MCF 10A (cell line): Measurements from ENCODE around the gene CNN2. TPM values are rescaled to one million over a fixed set of nuclear protein-coding genes. Genes with fewer than 3 reads are reported as not detected.

ENCODE experiments used
- BruUV-seq: library from RNA; stranded (reverse); fragments of 400-500 nt; replicated peaks from 2 replicates; lab custom pipeline; 2021; lab: Mats Ljungman, UMichigan
- CTCF ChIA-PET: fragments of 300-600 bp; sonication (Branson Sonifier 250); formaldehyde crosslinking; extraction: SDS; loops from one replicate; lab custom pipeline; 2021; ENCODE audit warnings: antibody characterized with exemption, inconsistent platforms; lab: Yijun Ruan, JAX
- POLR2A ChIA-PET: fragments of 300-600, 350-650 bp; sonication (Branson Sonifier 250); formaldehyde crosslinking; extraction: SDS; loops from one replicate; lab custom pipeline; 2020; ENCODE audit warnings: antibody characterized with exemption, inconsistent platforms; lab: Yijun Ruan, JAX
- DNase-seq: peaks from one replicate; pipeline ENCODE4 v3.0.0-alpha.2; 2018; ENCODE audit not compliant: unreplicated experiment
- H3K27ac Mint-ChIP-seq: one replicate; pipeline ENCODE4 v1.8.0; 2022; ENCODE audit warnings: mild to moderate bottlenecking, low read depth, mixed read lengths; ENCODE audit not compliant: unreplicated experiment
- H3K27me3 Mint-ChIP-seq: one replicate; pipeline ENCODE4 v1.8.0; 2022; ENCODE audit warnings: mixed read lengths; ENCODE audit not compliant: insufficient read depth, unreplicated experiment
- H3K36me3 Mint-ChIP-seq: one replicate; pipeline ENCODE4 v1.8.0; 2022; ENCODE audit warnings: mild to moderate bottlenecking, moderate library complexity, mixed read lengths; ENCODE audit not compliant: insufficient read depth, unreplicated experiment
- H3K4me1 Mint-ChIP-seq: one replicate; pipeline ENCODE4 v1.8.0; 2022; ENCODE audit warnings: mixed read lengths; ENCODE audit not compliant: insufficient read depth, unreplicated experiment
- H3K4me3 Mint-ChIP-seq: one replicate; pipeline ENCODE4 v1.8.0; 2022; ENCODE audit warnings: mild to moderate bottlenecking, moderate library complexity, mixed read lengths; ENCODE audit not compliant: unreplicated experiment
- H3K9me3 Mint-ChIP-seq: one replicate; pipeline ENCODE4 v1.8.0; 2022; ENCODE audit warnings: mixed read lengths; ENCODE audit not compliant: unreplicated experiment
- intact Hi-C: fragments of 100-400 bp; cut with micrococcal nuclease; formaldehyde crosslinking; loops from 2 replicates; pipeline ENCODE4 v1.14.1; 2022
- total RNA-seq: library from RNA; stranded (reverse); gene quantifications from 2 replicates; pipeline ENCODE4 v1.2.3, GENCODE V29; 2022
- TF ChIP-seq, protein P1 (sequence below): fragments of 200-600 bp; IDR thresholded peaks from one replicate; pipeline ENCODE4 v1.8.0; 2022; ENCODE audit warnings: antibody characterized with exemption, mild to moderate bottlenecking; ENCODE audit not compliant: unreplicated experiment

The CNN2 gene
- total RNA-seq, 1 experiment from 2014 or later = 166 TPM

DNA sequence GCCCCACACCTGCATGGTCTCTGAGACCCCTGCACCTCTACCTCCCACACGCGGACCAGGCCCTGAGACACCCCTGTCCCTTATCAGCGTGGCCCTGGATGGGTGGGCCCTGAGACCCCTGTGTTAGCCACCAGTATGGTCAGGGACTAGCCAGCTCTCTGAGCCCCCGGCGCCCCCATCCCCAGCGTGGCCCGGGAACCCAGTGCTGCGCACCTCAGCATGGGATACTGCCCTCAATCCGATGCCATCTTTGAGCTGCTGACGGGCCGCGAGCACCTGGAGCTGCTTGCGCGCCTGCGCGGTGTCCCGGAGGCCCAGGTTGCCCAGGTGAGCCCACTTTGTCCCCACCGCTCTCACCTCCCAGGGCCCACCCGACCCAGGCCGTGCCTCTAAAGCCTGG is 35.6 kb downstream of the CNN2 start:
- no TSS peak for BruUV-seq
- no peaks in the 10 kb centered on the region for H3K36me3 Mint-ChIP-seq
- intact Hi-C loops = no loop called here
- H3K27me3 Mint-ChIP-seq = no peaks in the 10 kb centered on the region
- peaks cover 15% of the 10 kb centered on the region for H3K4me1 Mint-ChIP-seq
- H3K9me3 Mint-ChIP-seq = no peaks in the 10 kb centered on the region
- CTCF ChIA-PET = no interaction called here
- TF ChIP-seq, protein P1, sequence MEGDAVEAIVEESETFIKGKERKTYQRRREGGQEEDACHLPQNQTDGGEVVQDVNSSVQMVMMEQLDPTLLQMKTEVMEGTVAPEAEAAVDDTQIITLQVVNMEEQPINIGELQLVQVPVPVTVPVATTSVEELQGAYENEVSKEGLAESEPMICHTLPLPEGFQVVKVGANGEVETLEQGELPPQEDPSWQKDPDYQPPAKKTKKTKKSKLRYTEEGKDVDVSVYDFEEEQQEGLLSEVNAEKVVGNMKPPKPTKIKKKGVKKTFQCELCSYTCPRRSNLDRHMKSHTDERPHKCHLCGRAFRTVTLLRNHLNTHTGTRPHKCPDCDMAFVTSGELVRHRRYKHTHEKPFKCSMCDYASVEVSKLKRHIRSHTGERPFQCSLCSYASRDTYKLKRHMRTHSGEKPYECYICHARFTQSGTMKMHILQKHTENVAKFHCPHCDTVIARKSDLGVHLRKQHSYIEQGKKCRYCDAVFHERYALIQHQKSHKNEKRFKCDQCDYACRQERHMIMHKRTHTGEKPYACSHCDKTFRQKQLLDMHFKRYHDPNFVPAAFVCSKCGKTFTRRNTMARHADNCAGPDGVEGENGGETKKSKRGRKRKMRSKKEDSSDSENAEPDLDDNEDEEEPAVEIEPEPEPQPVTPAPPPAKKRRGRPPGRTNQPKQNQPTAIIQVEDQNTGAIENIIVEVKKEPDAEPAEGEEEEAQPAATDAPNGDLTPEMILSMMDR = no peak
- H3K27ac Mint-ChIP-seq = no peak overlapping the region
- no peak overlapping the region for H3K4me3 Mint-ChIP-seq
- no peak for DNase-seq
- POLR2A ChIA-PET = no interaction called here

DNA sequence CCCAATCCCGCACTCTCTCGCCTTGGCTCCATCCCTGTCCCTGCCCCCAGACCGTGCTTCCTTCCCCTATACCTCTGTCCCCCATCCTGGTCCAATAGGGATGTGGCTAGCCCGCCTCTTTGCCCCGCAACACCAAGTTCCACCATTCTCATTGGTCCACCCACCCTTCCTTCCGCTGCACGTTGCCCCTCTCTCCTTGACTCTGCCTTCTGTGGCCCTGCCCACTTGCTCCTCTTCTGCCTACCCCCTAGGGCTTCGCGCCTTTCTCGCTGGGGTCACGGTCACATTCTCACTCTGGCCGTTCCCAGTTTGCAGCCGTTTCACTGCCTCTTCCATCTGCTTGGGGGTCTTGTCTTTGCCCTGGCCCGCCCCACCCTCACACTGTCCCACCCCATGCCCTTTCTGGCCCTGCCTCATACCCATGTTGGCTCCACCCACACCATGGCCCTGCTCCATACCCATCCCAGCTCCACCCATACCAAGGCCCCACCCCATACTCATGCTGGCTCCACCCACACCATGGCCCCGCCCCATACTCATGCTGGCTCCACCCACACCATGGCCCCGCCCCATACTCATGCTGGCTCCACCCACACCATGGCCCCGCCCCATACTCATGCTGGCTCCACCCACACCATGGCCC is 36.1 kb downstream of the CNN2 start:
- no peaks in the 10 kb centered on the region for H3K9me3 Mint-ChIP-seq
- CTCF ChIA-PET = no interaction called here
- intact Hi-C loops = no loop called here
- POLR2A ChIA-PET = no interaction called here
- DNase-seq = no peak
- BruUV-seq = no TSS peak
- H3K36me3 Mint-ChIP-seq = no peaks in the 10 kb centered on the region
- H3K27ac Mint-ChIP-seq = no peak overlapping the region
- no peaks in the 10 kb centered on the region for H3K27me3 Mint-ChIP-seq
- H3K4me1 Mint-ChIP-seq = peaks cover 15% of the 10 kb centered on the region
- no peak overlapping the region for H3K4me3 Mint-ChIP-seq
- TF ChIP-seq, protein P1 = no peak

DNA sequence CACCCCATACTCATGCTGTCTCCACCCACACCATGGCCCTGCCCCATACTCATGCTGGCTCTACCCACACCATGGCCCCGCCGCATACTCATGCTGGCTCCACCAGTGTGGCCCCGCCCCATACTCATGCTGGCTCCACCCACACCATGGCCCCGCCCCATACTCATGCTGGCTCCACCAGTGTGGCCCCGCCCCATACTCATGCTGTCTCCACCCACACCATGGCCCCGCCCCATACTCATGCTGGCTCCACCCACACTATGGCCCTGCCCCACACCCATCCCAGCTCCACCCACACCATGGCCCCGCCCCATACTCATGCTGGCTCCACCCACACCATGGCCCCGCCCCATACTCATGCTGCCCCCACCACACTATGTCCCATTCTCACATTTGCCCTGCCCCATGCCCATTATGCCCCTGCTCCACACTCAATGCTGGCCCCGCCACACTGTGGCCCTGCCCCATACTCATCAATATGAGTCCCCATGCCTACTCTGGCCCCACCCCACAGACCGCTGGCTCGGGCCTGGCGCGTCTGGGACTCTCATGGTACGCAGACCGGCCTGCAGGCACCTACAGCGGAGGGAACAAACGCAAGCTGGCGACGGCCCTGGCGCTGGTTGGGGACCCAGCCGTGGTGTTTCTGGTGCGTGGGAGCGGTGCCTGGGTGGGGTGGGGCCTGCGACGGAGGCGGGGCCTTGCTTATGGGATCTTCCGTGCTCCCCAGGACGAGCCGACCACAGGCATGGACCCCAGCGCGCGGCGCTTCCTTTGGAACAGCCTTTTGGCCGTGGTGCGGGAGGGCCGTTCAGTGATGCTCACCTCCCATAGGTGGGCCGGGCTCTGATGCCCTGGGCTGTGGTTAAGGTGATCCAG is 36.9 kb downstream of the CNN2 start:
- POLR2A ChIA-PET = interaction anchor here (2.9 to 4.8 kb wide), 2 partner anchors 12 to 36 kb away, joined by 20 to 31 read pairs; partner anchors contain the start of gene CNN2
- CTCF ChIA-PET = no interaction called here
- H3K9me3 Mint-ChIP-seq = no peaks in the 10 kb centered on the region
- TF ChIP-seq, protein P1 = no peak
- no peaks in the 10 kb centered on the region for H3K27me3 Mint-ChIP-seq
- no peak overlapping the region for H3K27ac Mint-ChIP-seq
- intact Hi-C loops = no loop called here
- peak; percentile 65 for DNase-seq
- no TSS peak for BruUV-seq
- H3K36me3 Mint-ChIP-seq = no peaks in the 10 kb centered on the region
- peaks cover 15% of the 10 kb centered on the region for H3K4me1 Mint-ChIP-seq
- H3K4me3 Mint-ChIP-seq = no peak overlapping the region
